Activated CD8-positive, alpha-beta memory T cell treated with anti-CD3 and anti-CD28 coated beads, Interleukin-2, amount 50 U/mL, for 4 hours (primary cell): ENCODE data around the gene GATAD2A.
A peak's percentile ranks its signal among the peaks of the same experiment; 100 is the strongest.
"Not testable (repeated sequence)": the region's sequence is repeated elsewhere in the genome, so short reads cannot be mapped to it uniquely, and the experiment has no call there.

Source experiments
- DNase-seq: peaks from one replicate; pipeline ENCODE4 v3.0.0-alpha.2; 2020

The GATAD2A gene

GRCh38 chr19:19447536-19448237, 42.2 kb downstream of the GATAD2A start:
- DNase-seq, result no peak

- DNase-seq, result no peak
Measured at GRCh38 chr19:19448238-19448544, 42.7 kb downstream of the GATAD2A start.

GRCh38 chr19:19451429-19452242, 46.2 kb downstream of the GATAD2A start:
- no peak for DNase-seq

GRCh38 chr19:19452243-19453124, 47.0 kb downstream of the GATAD2A start:
- no peak for DNase-seq

GRCh38 chr19:19453125-19453454, 47.6 kb downstream of the GATAD2A start:
- no peak for DNase-seq

GRCh38 chr19:19455166-19455919, 49.9 kb downstream of the GATAD2A start:
- DNase-seq, result not testable (repeated sequence)

- no peak for DNase-seq
Measured at GRCh38 chr19:19457671-19458070, 52.2 kb downstream of the GATAD2A start.

- no peak for DNase-seq
Measured at GRCh38 chr19:19458110-19458816, 52.8 kb downstream of the GATAD2A start.

GRCh38 chr19:19459073-19459472, 53.6 kb downstream of the GATAD2A start:
- no peak for DNase-seq

GRCh38 chr19:19459707-19460251, 54.3 kb downstream of the GATAD2A start:
- DNase-seq, result peak; percentile 60

- DNase-seq, result peak; percentile 32
Measured at GRCh38 chr19:19460258-19460731, 54.8 kb downstream of the GATAD2A start.

- DNase-seq, result peak; percentile 61
Measured at GRCh38 chr19:19460761-19461265, 55.3 kb downstream of the GATAD2A start.

- DNase-seq, result no peak
Measured at GRCh38 chr19:19461306-19461670, 55.8 kb downstream of the GATAD2A start.

GRCh38 chr19:19461671-19462622, 56.5 kb downstream of the GATAD2A start:
- no peak for DNase-seq

GRCh38 chr19:19463348-19464117, 58.1 kb downstream of the GATAD2A start:
- DNase-seq, result no peak

- no peak for DNase-seq
Measured at GRCh38 chr19:19464339-19465098, 59.0 kb downstream of the GATAD2A start.

GRCh38 chr19:19465436-19466070, 60.1 kb downstream of the GATAD2A start:
- no peak for DNase-seq

GRCh38 chr19:19466201-19466600, 60.7 kb downstream of the GATAD2A start:
- no peak for DNase-seq
